SH-SY5Y (cell line): ENCODE data around the gene TMOD2.

Experiments
- GATA2 ChIP-seq: IDR thresholded peaks from 2 replicates; pipeline ENCODE4 v1.6.1; 2011; ENCODE audit warnings: mild to moderate bottlenecking, low read depth, low read length
- GATA3 ChIP-seq: IDR thresholded peaks from 2 replicates; pipeline ENCODE4 v1.6.1; 2011; ENCODE audit warnings: low read depth, mild to moderate bottlenecking, low read length, moderate library complexity

DNA sequence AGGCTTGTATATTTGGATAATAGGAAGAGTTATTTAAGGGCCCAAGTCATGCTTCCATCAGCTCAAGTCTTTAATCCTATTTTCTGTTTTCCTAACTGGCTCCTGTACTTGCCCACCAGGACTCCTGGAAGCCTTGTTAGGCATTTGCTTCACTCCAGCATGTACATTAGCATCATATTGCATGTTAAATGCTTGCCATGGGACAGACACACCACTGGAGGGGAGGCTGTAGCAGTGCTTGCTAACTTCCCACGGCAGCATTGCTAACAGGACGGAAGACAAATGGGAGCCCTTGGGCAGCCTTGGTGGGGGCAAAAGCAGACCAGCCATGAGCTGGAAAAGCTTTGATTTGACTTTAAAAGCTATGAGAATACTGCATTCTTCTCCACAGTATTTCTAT, 6.1 kb downstream of the TMOD2 start:
- no peak for TF ChIP-seq GATA3
- no peak for TF ChIP-seq GATA2
